Astrocyte (in vitro differentiated cells and primary cell): ENCODE data around the gene ZNRF1.

Experiments used
- CTCF ChIP-seq: IDR thresholded peaks from 2 replicates; pipeline ENCODE4 v1.5.1; 2011; ENCODE audit warnings: low read depth, mild to moderate bottlenecking, inconsistent platforms, low read length, moderate library complexity; ENCODE audit not compliant: insufficient read depth
- EZH2 ChIP-seq: IDR thresholded peaks from 2 replicates; pipeline ENCODE4 v1.6.1; 2012; ENCODE audit warnings: mild to moderate bottlenecking, low read length, inconsistent platforms; ENCODE audit not compliant: insufficient read depth

- TF ChIP-seq CTCF (no peak), EZH2 (no peak)
Measured at GRCh38 chr16:75088216-75088615, 89.4 kb downstream of the ZNRF1 start.
